HG03159 (cell line): ENCODE results near the gene PLSCR5.
A peak's percentile ranks its signal among the peaks of the same experiment; 100 is the strongest.

Experiments used
- ATAC-seq: cut with Tn5 transposase; IDR thresholded peaks from one replicate; pipeline ENCODE4 v1.9.1; 2021; ENCODE audit warnings: mild to moderate bottlenecking, moderate library complexity; ENCODE audit not compliant: unreplicated experiment

Gene PLSCR5, protein sequence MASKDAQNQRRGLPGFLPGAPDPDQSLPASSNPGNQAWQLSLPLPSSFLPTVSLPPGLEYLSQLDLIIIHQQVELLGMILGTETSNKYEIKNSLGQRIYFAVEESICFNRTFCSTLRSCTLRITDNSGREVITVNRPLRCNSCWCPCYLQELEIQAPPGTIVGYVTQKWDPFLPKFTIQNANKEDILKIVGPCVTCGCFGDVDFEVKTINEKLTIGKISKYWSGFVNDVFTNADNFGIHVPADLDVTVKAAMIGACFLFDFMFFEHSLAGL

DNA sequence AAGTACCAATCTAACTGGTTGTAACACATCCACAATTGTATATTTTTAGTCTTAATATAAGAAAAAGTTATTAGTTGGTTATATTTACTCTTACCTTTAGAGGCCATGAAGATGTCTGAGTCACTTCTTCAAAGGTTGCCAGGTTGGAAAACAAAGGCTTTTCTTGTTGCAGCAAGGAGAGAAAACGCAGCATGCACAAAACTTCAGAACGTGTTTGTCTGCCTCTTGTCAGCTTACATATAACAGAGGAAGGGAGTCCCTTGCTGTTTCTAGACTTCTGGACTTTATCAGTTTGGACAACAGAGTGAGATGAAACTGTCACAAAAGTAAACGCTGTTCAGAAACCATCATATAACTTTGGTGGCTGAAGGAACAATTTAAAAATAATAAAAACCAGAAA, at the start of gene PLSCR5:
PLSCR5 (minus strand) TSS at position 241 of the 400 bp plus-strand sequence; CDS start at position 107, 134 bp downstream.
- no peak for ATAC-seq

- ATAC-seq, result no peak
Measured at GRCh38 chr3:146653978-146654377, 48.8 kb upstream of the PLSCR5 start.

DNA sequence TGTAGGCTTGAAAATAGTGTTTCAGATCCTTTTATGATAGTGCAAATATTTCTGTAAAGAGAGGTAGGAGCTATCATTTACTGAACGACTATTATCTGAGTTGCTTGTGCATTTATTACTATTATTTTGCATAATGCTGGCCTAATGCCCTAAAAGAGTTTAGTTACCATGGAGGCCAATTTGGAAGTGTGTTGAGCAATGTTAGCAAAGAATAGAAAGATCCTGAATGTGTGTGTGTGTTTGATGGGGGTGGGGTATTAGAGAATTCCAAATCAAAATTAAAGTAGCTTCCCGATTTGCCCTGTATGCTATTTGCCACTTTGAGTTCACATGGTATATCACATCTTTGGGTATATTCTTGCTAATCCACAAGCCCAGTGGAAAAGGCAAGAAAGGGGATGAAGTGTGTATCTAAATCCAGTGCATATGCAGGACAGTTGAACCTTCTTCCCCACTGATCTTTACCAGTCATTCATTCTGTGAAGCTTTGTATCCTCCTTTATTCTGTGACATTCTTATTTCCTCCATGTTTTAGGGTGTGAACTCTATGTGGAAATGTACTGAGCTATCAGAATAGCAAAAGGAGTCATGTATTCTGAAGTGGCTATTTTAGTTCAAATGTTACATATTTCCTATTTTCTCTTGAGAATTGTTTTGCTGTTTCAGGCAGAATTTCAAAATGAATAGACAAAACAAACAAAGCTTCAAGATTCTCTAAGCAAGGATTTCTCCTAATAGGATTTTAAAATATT, 45.7 kb upstream of the PLSCR5 start:
- no peak for ATAC-seq

GRCh38 chr3:146646261-146646660, 41.1 kb upstream of the PLSCR5 start:
- ATAC-seq, result no peak

GRCh38 chr3:146640955-146641867, 36.1 kb upstream of the PLSCR5 start:
- ATAC-seq, result peak; percentile 89

DNA sequence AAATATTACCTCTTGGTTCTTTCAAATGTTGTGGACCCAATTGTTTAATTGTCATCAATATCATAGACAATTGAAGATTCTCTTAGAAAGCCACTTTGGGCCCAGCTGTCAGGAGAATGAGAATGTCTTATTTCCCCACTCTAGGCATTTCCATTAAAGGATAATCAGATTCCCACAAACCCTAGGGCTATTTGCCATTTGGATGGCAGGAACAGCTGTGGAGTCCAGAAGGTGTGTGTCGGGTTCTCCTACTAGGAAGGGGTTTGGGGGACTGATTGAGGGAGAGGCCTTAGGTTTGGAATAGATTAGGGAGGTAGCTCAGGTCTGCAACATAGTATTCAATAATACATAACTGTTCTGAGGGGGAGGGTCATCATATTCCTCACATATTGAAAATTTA, 35.2 kb upstream of the PLSCR5 start:
- no peak for ATAC-seq

DNA sequence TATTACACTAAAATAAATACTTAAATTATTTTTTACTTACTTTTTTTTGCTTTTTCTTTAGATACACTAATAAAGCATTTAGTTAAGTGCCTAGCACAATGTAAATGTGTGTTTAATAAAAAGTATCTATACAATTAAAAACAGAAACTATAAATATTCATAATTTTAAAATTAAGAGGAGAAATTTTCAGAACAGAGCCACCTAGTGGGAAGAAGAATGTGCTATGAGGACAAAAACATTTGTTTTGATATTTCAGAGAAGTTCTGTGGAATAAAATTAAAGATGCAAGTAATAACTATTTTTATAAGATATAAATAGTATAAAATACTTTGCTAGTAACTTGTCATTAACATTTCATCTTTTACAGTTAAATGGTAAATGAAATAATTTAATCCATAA, 33.6 kb upstream of the PLSCR5 start:
- no peak for ATAC-seq

GRCh38 chr3:146637871-146638270, 32.7 kb upstream of the PLSCR5 start:
- ATAC-seq, result no peak

- no peak for ATAC-seq
Measured at GRCh38 chr3:146636881-146637280, 31.7 kb upstream of the PLSCR5 start.

DNA sequence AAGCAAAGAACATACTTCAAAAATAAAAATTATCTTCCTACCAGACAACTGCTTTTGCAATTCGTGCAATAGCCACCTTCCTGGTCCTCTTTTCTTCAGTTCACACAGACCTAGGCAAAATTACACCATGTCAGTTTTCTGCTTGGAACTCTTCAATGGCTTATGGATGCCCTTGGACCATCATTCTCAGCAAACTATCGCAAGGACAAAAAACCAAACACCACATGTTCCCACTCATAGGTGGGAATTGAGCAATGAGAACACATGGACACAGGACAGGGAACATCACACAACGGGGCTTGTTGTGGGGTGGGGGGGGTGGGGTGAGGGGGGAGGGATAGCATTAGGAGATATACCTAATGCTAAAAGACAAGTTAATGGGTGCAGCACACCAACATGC, 29.2 kb upstream of the PLSCR5 start:
- ATAC-seq, result no peak

GRCh38 chr3:146628671-146629070, 23.5 kb upstream of the PLSCR5 start:
- no peak for ATAC-seq

GRCh38 chr3:146626403-146627122, 21.4 kb upstream of the PLSCR5 start:
- ATAC-seq, result no peak

DNA sequence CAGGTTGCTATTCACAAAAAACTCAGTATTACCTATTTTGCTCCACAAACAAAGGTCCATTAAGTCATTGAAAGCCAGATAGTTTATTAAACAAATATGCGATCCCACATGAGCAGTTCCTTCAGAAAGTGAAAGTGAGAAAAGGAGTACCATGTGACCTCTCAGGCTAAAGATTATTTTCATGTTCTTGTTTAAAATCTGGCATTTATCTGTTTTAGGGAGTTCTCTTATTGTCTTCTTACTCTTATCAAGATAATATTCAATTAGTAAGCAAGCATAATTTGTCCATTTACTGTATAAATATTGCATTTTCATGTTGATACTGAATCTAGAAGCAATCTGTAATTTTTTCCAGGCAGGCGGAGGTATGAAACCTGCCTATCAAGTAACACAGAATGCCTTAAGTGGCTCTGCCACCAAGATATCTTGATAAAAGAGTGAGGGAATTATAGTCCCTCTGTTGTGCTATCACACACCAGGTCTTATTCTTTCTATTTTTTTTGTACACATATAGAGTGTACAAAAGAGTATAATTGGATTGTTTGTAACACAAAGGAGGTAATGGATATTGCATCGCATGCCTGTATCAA, 20.1 kb upstream of the PLSCR5 start:
- peak; percentile 80 for ATAC-seq

DNA sequence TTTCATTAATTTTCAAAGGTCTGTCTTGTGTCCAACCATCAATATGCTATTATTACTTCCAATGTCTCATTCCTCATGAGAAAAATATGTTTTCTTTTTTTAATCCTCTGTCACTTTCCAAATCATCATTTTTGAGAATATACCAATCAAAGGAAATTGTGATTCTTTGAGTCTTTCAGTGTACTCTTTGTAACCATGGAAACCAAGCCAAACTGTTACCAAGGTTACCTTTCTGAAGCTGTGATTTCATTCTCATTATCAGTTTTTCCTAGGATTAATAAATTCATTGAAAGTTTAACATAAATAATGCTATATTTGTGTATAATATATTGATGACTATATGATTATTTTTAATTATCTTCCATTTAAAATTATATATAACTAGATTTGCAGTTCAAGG, 16.6 kb upstream of the PLSCR5 start:
- ATAC-seq, result no peak

DNA sequence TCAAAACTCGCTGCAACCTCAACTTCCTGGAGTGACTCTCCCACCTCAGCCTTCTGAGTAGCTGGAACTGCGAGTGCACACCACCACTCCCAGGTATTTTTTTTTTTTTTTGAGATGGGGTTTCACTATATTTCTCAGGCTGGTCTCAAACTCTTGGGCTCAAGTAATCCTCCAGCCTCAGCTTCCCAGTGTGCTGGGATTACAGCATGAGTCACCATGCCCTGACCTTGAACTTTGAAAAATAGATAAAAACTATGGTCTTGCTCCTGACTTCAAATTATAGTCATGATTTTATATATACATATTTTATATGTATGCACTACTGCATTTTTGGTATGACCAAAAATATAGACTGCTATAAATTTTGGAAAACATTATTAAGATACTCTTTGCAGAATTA, 6.9 kb upstream of the PLSCR5 start:
- ATAC-seq, result no peak

- no peak for ATAC-seq
Measured at GRCh38 chr3:146611096-146611495, 6.0 kb upstream of the PLSCR5 start.

DNA sequence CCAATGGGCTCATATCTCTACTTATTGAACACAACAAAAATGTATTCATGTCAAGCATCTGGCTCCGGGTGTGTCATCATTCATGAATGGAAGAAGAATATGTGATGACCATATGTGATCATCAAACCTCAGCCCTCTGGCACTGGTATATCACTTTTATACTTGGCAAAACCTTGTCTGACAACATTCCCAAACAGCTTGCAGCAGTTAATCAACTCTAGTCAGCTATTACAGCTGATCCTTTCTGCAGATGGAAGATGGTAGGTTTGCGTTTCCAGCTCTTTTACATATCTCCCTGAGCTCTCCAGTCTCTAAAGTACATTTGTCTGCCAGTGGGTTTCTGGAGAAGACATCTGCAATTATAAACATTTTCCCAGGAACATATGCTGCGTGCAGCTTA, 6.6 kb downstream of the PLSCR5 start:
- no peak for ATAC-seq

- ATAC-seq, result no peak
Measured at GRCh38 chr3:146594843-146595482, 10.2 kb downstream of the PLSCR5 start.

GRCh38 chr3:146593776-146594175, 11.4 kb downstream of the PLSCR5 start:
- no peak for ATAC-seq

GRCh38 chr3:146590521-146590920, 14.6 kb downstream of the PLSCR5 start:
- ATAC-seq, result no peak
